Measurements from ENCODE around the gene KCNJ6. TPM values are rescaled to one million over a fixed set of nuclear protein-coding genes. Genes with fewer than 3 reads are reported as not detected.

KCNJ6 gene
- total RNA-seq, 1 donor from 2014 or later: not detected

DNA sequence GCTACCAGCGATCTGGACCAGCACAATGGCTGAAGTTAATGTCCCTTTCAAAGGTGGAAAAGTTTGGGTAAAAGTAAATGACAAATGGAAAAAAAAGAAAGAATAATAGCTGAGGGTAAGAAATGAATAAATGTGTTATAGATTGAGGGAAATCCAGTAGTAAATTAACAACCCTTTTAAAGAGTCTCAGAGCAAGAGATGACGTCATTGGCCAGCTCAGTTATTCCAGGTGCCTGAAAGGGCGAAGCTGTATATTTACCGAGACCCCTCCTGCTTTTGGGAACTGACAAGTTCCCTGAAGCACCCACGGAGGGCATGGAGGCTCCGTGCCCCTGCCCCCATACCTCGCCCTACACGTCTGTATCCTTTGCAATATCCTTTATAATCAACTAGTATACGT is 40.5 kb upstream of the KCNJ6 start:
- no peaks in the 10 kb centered on the region for H3K36me3 ChIP-seq
- H3K4me1 Mint-ChIP-seq: no peaks in the 10 kb centered on the region
- H4K20me1 ChIP-seq (ENCODE audit: low read depth): no peaks in the 10 kb centered on the region
- H3K4me3 ChIP-seq: no peak overlapping the region
- TF ChIP-seq EZH2 (IDR thresholded peaks at IDR 0.05): no peak
- TF ChIP-seq EZH2phosphoT487 (IDR thresholded peaks at IDR 0.05): no peak
- TF ChIP-seq, protein P1, sequence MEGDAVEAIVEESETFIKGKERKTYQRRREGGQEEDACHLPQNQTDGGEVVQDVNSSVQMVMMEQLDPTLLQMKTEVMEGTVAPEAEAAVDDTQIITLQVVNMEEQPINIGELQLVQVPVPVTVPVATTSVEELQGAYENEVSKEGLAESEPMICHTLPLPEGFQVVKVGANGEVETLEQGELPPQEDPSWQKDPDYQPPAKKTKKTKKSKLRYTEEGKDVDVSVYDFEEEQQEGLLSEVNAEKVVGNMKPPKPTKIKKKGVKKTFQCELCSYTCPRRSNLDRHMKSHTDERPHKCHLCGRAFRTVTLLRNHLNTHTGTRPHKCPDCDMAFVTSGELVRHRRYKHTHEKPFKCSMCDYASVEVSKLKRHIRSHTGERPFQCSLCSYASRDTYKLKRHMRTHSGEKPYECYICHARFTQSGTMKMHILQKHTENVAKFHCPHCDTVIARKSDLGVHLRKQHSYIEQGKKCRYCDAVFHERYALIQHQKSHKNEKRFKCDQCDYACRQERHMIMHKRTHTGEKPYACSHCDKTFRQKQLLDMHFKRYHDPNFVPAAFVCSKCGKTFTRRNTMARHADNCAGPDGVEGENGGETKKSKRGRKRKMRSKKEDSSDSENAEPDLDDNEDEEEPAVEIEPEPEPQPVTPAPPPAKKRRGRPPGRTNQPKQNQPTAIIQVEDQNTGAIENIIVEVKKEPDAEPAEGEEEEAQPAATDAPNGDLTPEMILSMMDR (IDR thresholded peaks at IDR 0.05): no peak
- no peaks in the 10 kb centered on the region for H3F3A ChIP-seq (ENCODE audit: low read depth)
- H2AFZ ChIP-seq (replicated peaks): no peak overlapping the region
- H3K4me3 Mint-ChIP-seq: no peak overlapping the region
- no peaks in the 10 kb centered on the region for H3K79me2 ChIP-seq (ENCODE audit: low read depth)
- no peak overlapping the region for H3K27ac Mint-ChIP-seq
- H3K36me3 Mint-ChIP-seq: no peaks in the 10 kb centered on the region
- H3K9ac ChIP-seq: no peak overlapping the region
- no peak overlapping the region for H3K4me2 ChIP-seq
- no peaks in the 10 kb centered on the region for H3K9me3 Mint-ChIP-seq
- H3K27me3 ChIP-seq: no peaks in the 10 kb centered on the region
- no peaks in the 10 kb centered on the region for H3K4me1 ChIP-seq
- H3K27me3 Mint-ChIP-seq (ENCODE audit: insufficient read depth, low read depth): peaks cover 9% of the 10 kb centered on the region
- no peaks in the 10 kb centered on the region for H3K9me3 ChIP-seq (ENCODE audit: low read depth)
- no peak overlapping the region for H3K27ac ChIP-seq
- no peak for DNase-seq (ENCODE audit: low spot score)

DNA sequence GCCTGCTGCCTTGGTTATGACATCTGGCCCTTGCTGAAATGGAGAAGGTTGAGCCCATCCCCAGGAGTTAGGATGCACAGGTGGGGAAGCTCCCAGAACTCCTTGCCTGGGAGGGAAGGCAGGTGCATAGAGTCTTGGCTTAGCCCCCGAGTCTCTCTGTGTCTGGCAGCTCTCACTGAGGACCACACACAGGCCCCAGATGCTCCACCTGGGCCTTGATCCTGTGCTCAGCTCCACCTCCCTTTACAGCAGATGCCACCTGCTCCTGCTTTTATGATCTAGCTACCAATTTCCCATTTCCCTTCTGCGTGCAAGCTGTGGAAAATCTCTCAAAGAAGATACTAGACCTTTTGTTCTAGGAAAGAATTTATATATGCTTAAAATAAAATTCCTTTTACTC is 28.8 kb upstream of the KCNJ6 start:
- Histone ChIP-seq H3K27ac (no peak overlapping the region), H3K27me3 (no peaks in the 10 kb centered on the region), H3K9ac (no peak overlapping the region), H3K4me2 (no peak overlapping the region), H3K36me3 (no peaks in the 10 kb centered on the region), H2AFZ (replicated peaks) (no peak overlapping the region), H3K4me3 (no peak overlapping the region), H3K79me2 (ENCODE audit: low read depth) (no peaks in the 10 kb centered on the region), H4K20me1 (ENCODE audit: low read depth) (no peaks in the 10 kb centered on the region), H3F3A (ENCODE audit: low read depth) (no peaks in the 10 kb centered on the region), H3K4me1 (no peaks in the 10 kb centered on the region), H3K9me3 (ENCODE audit: low read depth) (no peaks in the 10 kb centered on the region)
- no peak for TF ChIP-seq EZH2 (IDR thresholded peaks at IDR 0.05)
- no peak for TF ChIP-seq EZH2phosphoT487 (IDR thresholded peaks at IDR 0.05)
- TF ChIP-seq, protein P1 (IDR thresholded peaks at IDR 0.05): no peak
- DNase-seq (ENCODE audit: low spot score): no peak
- H3K27me3 Mint-ChIP-seq (ENCODE audit: insufficient read depth, low read depth): no peaks in the 10 kb centered on the region
- no peak overlapping the region for H3K4me3 Mint-ChIP-seq
- no peaks in the 10 kb centered on the region for H3K36me3 Mint-ChIP-seq
- H3K9me3 Mint-ChIP-seq: no peaks in the 10 kb centered on the region
- no peak overlapping the region for H3K27ac Mint-ChIP-seq
- peaks cover 9% of the 10 kb centered on the region for H3K4me1 Mint-ChIP-seq

GRCh38 chr21:37944496-37944895 is 28.2 kb upstream of the KCNJ6 start:
- Mint-ChIP-seq H3K36me3 (no peaks in the 10 kb centered on the region), H3K9me3 (no peaks in the 10 kb centered on the region), H3K4me3 (no peak overlapping the region), H3K4me1 (peaks cover 9% of the 10 kb centered on the region), H3K27me3 (ENCODE audit: insufficient read depth, low read depth) (no peaks in the 10 kb centered on the region), H3K27ac (no peak overlapping the region)
- TF ChIP-seq EZH2 (IDR thresholded peaks at IDR 0.05): no peak
- TF ChIP-seq EZH2phosphoT487 (IDR thresholded peaks at IDR 0.05): no peak
- TF ChIP-seq, protein P1 (IDR thresholded peaks at IDR 0.05): no peak
- Histone ChIP-seq H3K27me3 (no peaks in the 10 kb centered on the region), H2AFZ (replicated peaks) (no peak overlapping the region), H3K79me2 (ENCODE audit: low read depth) (no peaks in the 10 kb centered on the region), H3K9me3 (ENCODE audit: low read depth) (no peaks in the 10 kb centered on the region), H3F3A (ENCODE audit: low read depth) (no peaks in the 10 kb centered on the region), H3K9ac (no peak overlapping the region), H3K4me3 (no peak overlapping the region), H3K27ac (no peak overlapping the region), H4K20me1 (ENCODE audit: low read depth) (no peaks in the 10 kb centered on the region), H3K36me3 (no peaks in the 10 kb centered on the region), H3K4me2 (no peak overlapping the region), H3K4me1 (no peaks in the 10 kb centered on the region)
- peak; percentile 18 for DNase-seq (ENCODE audit: low spot score)
